BLaER1 treated with 17β-estradiol and CSF1 and Interleukin-3, amounts not matched to agents 10 nM and 100 nM (cell line): Measurements from ENCODE around the gene ZNF440.
"Not testable (repeated sequence)": the region's sequence is repeated elsewhere in the genome, so short reads cannot be mapped to it uniquely, and the experiment has no call there.

ENCODE experiments used
- H3K27ac ChIP-seq, 11 experiments: shearing (Covaris generic); formaldehyde crosslinking; 2 replicates each; pipeline ENCODE4 v1.8.1; 2022
- H3K27me3 ChIP-seq, 11 experiments: shearing (Covaris generic); formaldehyde crosslinking; 2 replicates each; pipeline ENCODE4 v1.8.1; 2022
- H3K36me3 ChIP-seq, 11 experiments: shearing (Covaris generic); formaldehyde crosslinking; 2 replicates each; pipeline ENCODE4 v1.8.1; 2022
- H3K4me1 ChIP-seq, 10 experiments: shearing (Covaris generic); formaldehyde crosslinking; 2 replicates each; pipeline ENCODE4 v1.8.1; 2022
- H3K4me2 ChIP-seq, 11 experiments: shearing (Covaris generic); formaldehyde crosslinking; 2 replicates each; pipeline ENCODE4 v1.8.1; 2022
- H3K4me3 ChIP-seq, 10 experiments: shearing (Covaris generic); formaldehyde crosslinking; 2 replicates each; pipeline ENCODE4 v1.8.1; 2022
- H3K9ac ChIP-seq, 11 experiments: shearing (Covaris generic); formaldehyde crosslinking; 2 replicates each; pipeline ENCODE4 v1.8.1; 2022
- H3K9me3 ChIP-seq, 11 experiments: shearing (Covaris generic); formaldehyde crosslinking; replicated peaks in 1 of 11; 2 replicates each; pipeline ENCODE4 v1.8.1; 2022
- H4K20me1 ChIP-seq, 11 experiments: shearing (Covaris generic); formaldehyde crosslinking; 2 replicates each; pipeline ENCODE4 v1.8.1; 2022
- Cebpa-rat ChIP-seq, 11 experiments: shearing (Covaris generic); IDR thresholded peaks; 2 replicates each; pipeline ENCODE4 v1.8.1; 2022

Gene ZNF440

GRCh38 chr19:11814029-11814699, at the start of gene ZNF440:
ZNF440 (plus strand) TSS chr19:11814273; CDS start chr19:11814448, 175 bp downstream.
- TF ChIP-seq Cebpa-rat (IDR thresholded peaks at IDR 0.05): no peak
- peak within 1 kb of the TSS; percentile 84 to 97 (median 91) for H3K9ac ChIP-seq
- H3K36me3 ChIP-seq: peaks cover 14 to 51% (median 43%) of the 10 kb centered on the region in 11 experiments
- H4K20me1 ChIP-seq: no peaks in the 10 kb centered on the region
- peaks cover 12 to 19% (median 15%) of the 10 kb centered on the region in 10 experiments; a peak in 19 of 20 replicates for H3K4me1 ChIP-seq
- no peaks in the 10 kb centered on the region for H3K27me3 ChIP-seq
- H3K27ac ChIP-seq: peak within 1 kb of the TSS; percentile 76 to 93 (median 85)
- peak within 1 kb of the TSS; percentile 80 to 95 (median 87) for H3K4me3 ChIP-seq
- H3K4me2 ChIP-seq: peak within 1 kb of the TSS; percentile 75 to 96 (median 85)
- peaks cover 47 to 68% (median 61%) of the 10 kb centered on the region in 11 experiments for H3K9me3 ChIP-seq

DNA sequence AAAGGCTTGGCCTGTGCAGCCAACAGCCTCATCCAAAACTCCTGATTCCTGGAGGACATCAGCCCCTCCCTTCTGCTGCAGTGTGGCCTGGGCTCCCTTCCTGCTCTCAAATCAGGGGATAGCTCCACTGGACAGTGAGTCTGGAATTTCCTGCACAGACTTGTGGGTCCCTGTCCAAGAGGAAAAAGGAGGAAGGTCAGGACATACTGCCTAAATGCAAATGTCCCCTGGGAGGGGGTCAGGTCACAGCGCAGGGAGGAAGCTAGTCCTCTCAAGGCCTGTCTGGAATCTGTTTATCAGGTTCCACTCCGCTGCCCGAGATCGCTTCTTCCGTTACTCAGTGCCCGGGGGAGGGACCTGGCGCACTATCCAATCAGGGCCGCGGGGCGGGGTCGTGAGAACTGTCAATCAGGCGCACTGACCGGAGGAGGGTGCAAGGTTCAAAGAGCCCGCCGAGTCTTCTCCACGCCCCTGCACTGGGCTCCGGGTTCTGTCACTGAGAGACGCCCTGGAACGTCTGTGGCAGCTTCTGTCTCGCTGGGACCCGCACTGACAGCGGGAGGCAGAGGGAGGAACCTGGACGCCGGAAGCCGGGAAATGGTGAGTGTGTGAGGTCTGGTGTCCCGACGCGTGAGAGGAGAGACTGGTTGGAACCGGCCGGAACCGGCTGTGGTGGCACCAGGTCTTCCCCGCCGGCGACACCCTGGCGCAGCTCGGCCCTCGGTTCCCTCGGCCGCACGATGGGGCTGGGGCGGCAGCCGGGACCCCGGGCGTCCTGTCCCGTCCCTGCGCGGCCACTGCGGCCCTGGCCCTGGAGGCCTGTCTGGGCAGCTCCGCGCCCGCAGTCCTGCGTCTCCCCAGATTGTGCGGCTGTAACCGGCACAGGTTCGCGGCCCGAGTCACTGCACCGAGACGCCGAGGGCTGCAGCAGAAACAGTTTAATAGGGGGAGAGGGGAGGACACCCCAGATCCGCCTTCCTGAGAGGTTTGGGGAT, 47.2 kb upstream of the ZNF440 start, which contains the start of gene ZNF441:
ZNF441 (plus strand) TSS at position 404 of the 995 bp plus-strand sequence; CDS start at position 598, 194 bp downstream.
- Histone ChIP-seq H3K9me3 (peaks cover 33 to 58% (median 45%) of the 10 kb centered on the region in 11 experiments), H3K36me3 (peaks cover 7 to 23% (median 20%) of the 10 kb centered on the region in 11 experiments; a peak in 17 of 22 replicates), H3K4me2 (peak within 1 kb of the TSS; percentile 84 to 98 (median 93)), H4K20me1 (no peaks in the 10 kb centered on the region), H3K9ac (peak within 1 kb of the TSS; percentile 85 to 97 (median 91)), H3K27me3 (no peaks in the 10 kb centered on the region), H3K4me1 (peaks cover 16 to 22% (median 20%) of the 10 kb centered on the region in 10 experiments), H3K27ac (peak within 1 kb of the TSS; percentile 77 to 97 (median 88)), H3K4me3 (peak within 1 kb of the TSS; percentile 79 to 95 (median 83))
- TF ChIP-seq Cebpa-rat (IDR thresholded peaks at IDR 0.05): no peak

DNA sequence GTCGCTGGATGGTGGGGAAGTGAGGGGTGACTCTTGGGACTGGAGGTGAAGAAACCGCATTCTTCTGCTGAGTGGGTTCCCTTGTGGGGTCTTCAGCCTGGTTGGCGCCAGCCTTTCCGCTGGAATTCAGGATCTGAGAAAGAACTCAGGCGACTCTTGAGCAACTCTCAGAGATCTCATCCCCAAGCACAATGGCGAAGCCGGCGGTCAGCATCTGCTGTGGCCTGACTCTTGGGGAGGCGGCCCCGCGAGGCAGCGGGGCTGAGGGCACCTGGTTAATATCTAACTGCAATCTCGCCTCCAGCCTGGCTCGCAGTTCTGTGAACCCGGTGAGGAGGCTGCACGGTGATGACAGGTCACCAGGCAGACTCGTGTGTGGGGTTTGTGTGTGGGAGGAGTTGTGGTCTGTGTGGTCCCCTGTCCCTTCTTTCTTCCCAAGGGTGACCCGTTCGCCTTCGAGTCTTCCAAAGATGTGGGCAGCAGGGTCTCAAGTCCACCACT, 46.4 kb upstream of the ZNF440 start:
- peak in 1 of 11 experiments; percentile 8; a peak in 2 of 22 replicates for TF ChIP-seq Cebpa-rat (IDR thresholded peaks at IDR 0.05)
- no peaks in the 10 kb centered on the region for H4K20me1 ChIP-seq
- H3K4me1 ChIP-seq: peaks cover 16 to 22% (median 20%) of the 10 kb centered on the region in 10 experiments
- H3K9me3 ChIP-seq: peaks cover 41 to 61% (median 52%) of the 10 kb centered on the region in 11 experiments
- peaks cover 7 to 28% (median 20%) of the 10 kb centered on the region in 11 experiments; a peak in 18 of 22 replicates for H3K36me3 ChIP-seq
- peak overlapping the region; percentile 84 to 98 (median 93) for H3K4me2 ChIP-seq
- H3K9ac ChIP-seq: peak overlapping the region; percentile 85 to 97 (median 91)
- peak overlapping the region; percentile 77 to 97 (median 88) for H3K27ac ChIP-seq
- H3K4me3 ChIP-seq: peak overlapping the region; percentile 79 to 95 (median 83)
- H3K27me3 ChIP-seq: no peaks in the 10 kb centered on the region

DNA sequence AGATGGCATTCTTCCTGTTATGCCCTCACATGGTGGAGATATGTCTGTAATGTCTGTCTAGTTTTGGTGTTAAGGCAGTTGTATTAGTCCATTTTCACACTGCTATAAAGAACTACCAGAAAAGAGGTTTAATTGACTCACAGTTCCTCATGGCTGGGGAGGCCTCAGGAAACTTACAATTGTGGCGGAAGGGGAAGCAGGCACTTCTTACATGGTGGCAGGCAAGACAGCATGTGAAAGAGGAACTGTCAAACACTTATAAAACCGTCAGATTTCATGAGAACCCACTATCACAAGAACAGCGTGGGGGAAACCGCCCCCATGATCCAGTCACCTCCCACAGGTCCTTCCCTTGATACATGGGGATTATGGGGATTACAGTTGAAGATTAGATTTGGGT, 44.1 kb upstream of the ZNF440 start:
- Histone ChIP-seq H3K27me3 (no peaks in the 10 kb centered on the region), H3K9me3 (peaks cover 44 to 67% (median 53%) of the 10 kb centered on the region in 11 experiments), H4K20me1 (no peaks in the 10 kb centered on the region), H3K4me2 (no peak overlapping the region), H3K27ac (no peak overlapping the region), H3K36me3 (peaks cover 7 to 29% (median 20%) of the 10 kb centered on the region in 11 experiments; a peak in 18 of 22 replicates), H3K4me1 (peaks cover 16 to 22% (median 20%) of the 10 kb centered on the region in 10 experiments), H3K4me3 (peak overlapping the region in 2 of 10 experiments; percentile 5 to 35; a peak in 3 of 20 replicates), H3K9ac (no peak overlapping the region)
- TF ChIP-seq Cebpa-rat (IDR thresholded peaks at IDR 0.05): no peak

DNA sequence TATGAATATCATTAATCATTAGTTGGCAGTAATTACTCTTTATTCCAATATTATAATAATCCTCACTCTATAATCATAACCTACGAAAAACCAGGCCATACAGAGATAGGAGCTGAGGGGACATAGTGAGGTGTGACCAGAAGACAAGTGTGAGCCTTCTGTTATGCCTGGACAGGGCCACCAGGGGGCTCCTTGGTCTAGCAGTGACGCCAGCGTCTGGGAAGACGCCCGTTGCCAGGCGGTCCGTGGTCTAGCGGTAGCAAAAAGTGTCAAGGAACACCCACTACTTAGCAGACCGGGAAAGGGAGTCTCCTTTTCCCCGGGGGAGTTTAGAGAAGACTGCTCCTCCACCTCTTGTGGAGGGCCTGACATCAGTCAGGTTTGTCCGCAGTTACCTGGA, 42.6 kb upstream of the ZNF440 start:
- Histone ChIP-seq H3K9me3 (peaks cover 58 to 82% (median 68%) of the 10 kb centered on the region in 11 experiments), H3K36me3 (peaks cover 12 to 39% (median 21%) of the 10 kb centered on the region in 11 experiments; a peak in 19 of 22 replicates), H3K4me1 (peaks cover 13 to 17% (median 16%) of the 10 kb centered on the region in 10 experiments)
- not testable (repeated sequence) for H3K4me2 ChIP-seq, H3K27me3 ChIP-seq, H3K4me3 ChIP-seq, H4K20me1 ChIP-seq, H3K9ac ChIP-seq, H3K27ac ChIP-seq

DNA sequence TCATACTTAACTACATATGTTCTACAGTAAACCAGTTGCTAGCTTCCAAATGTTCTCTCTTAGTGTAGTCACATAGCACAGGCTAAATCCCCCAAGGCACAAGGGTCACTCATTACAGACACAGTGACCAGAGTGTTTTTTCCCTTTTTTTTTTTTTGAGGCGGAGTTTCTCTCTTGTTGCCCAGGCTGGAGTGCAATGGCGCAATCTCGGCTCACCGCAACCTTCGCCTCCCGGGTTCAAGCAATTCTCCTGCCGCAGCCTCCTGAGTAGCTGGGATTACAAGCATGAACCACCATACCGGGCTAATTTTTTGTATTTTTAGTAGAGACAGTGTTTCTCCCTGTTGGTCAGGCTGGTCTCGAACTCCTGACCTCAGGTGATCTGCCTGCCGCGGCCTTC, 37.4 kb upstream of the ZNF440 start:
- H3K27ac ChIP-seq, H3K4me3 ChIP-seq, H3K27me3 ChIP-seq, H4K20me1 ChIP-seq, H3K4me2 ChIP-seq, H3K4me1 ChIP-seq, H3K9ac ChIP-seq: not testable (repeated sequence)
- H3K36me3 ChIP-seq: peaks cover 48 to 71% (median 56%) of the 10 kb centered on the region in 11 experiments
- H3K9me3 ChIP-seq: peaks cover 79 to 100% (median 87%) of the 10 kb centered on the region in 11 experiments

GRCh38 chr19:11780431-11781020, 33.5 kb upstream of the ZNF440 start:
- Histone ChIP-seq H3K4me3 (peak overlapping the region in 9 of 10 experiments; percentile 5 to 34 (median 29); a peak in 10 of 20 replicates), H3K36me3 (peaks cover 62 to 91% (median 79%) of the 10 kb centered on the region in 11 experiments), H3K9me3 (peaks cover 92 to 100% (median 98%) of the 10 kb centered on the region in 11 experiments), H3K4me2 (no peak overlapping the region), H3K4me1 (no peaks in the 10 kb centered on the region), H3K27ac (no peak overlapping the region), H4K20me1 (no peaks in the 10 kb centered on the region), H3K27me3 (no peaks in the 10 kb centered on the region), H3K9ac (no peak overlapping the region)
- TF ChIP-seq Cebpa-rat (IDR thresholded peaks at IDR 0.05): no peak

- Histone ChIP-seq H3K36me3 (peaks cover 57 to 83% (median 77%) of the 10 kb centered on the region in 11 experiments), H3K4me1 (no peaks in the 10 kb centered on the region), H3K4me3 (peak overlapping the region in 7 of 10 experiments; percentile 6 to 34 (median 30); a peak in 10 of 20 replicates), H4K20me1 (no peaks in the 10 kb centered on the region), H3K9me3 (peaks cover 83 to 100% (median 96%) of the 10 kb centered on the region in 11 experiments), H3K27me3 (no peaks in the 10 kb centered on the region), H3K4me2 (no peak overlapping the region), H3K9ac (no peak overlapping the region), H3K27ac (no peak overlapping the region)
- TF ChIP-seq Cebpa-rat (IDR thresholded peaks at IDR 0.05): no peak
These were observed 32.6 kb upstream of the ZNF440 start for GRCh38 chr19:11781295-11782057.
